GM23248 (cell line): ENCODE measurements around the gene SFXN2. TPM values are rescaled to one million over a fixed set of nuclear protein-coding genes. Genes with fewer than 3 reads are reported as not detected.

Source experiments
- DNase-seq: peaks from one replicate; pipeline ENCODE4 v3.0.0-alpha.2; 2015
- H2AFZ ChIP-seq: fragments of 200-600 bp; sonication (generic); 2 replicates; pipeline ENCODE4 v1.6.1; 2016; ENCODE audit warnings: antibody characterized with exemption
- H3F3A ChIP-seq: fragments of 200-600 bp; sonication (generic); 2 replicates; pipeline ENCODE4 v1.6.1; 2016; ENCODE audit warnings: mild to moderate bottlenecking, antibody characterized with exemption, mixed run types; ENCODE audit not compliant: insufficient read depth
- H3K27ac ChIP-seq: fragments of 200-600 bp; sonication (generic); 2 replicates; pipeline ENCODE4 v1.5.1; 2016; ENCODE audit warnings: mild to moderate bottlenecking
- H3K27me3 ChIP-seq: fragments of 200-600 bp; sonication (generic); replicated peaks from 2 replicates; pipeline ENCODE4 v1.6.1; 2016; ENCODE audit warnings: mild to moderate bottlenecking; ENCODE audit not compliant: insufficient read depth
- H3K36me3 ChIP-seq: fragments of 200-600 bp; sonication (generic); 2 replicates; pipeline ENCODE4 v1.6.1; 2016; ENCODE audit warnings: low read depth, mild to moderate bottlenecking
- H3K4me1 ChIP-seq: fragments of 200-600 bp; sonication (generic); 2 replicates; pipeline ENCODE4 v1.6.1; 2016; ENCODE audit warnings: mild to moderate bottlenecking; ENCODE audit not compliant: insufficient read depth
- H3K4me2 ChIP-seq: fragments of 200-600 bp; sonication (generic); one replicate; pipeline ENCODE4 v1.6.1; 2016; ENCODE audit warnings: mild to moderate bottlenecking; ENCODE audit not compliant: unreplicated experiment
- H3K4me3 ChIP-seq: fragments of 200-600 bp; sonication (generic); 2 replicates; pipeline ENCODE4 v1.5.1; 2016; ENCODE audit warnings: mild to moderate bottlenecking
- H3K79me2 ChIP-seq: fragments of 200-600 bp; sonication (generic); 2 replicates; pipeline ENCODE4 v1.6.1; 2016; ENCODE audit warnings: mild to moderate bottlenecking; ENCODE audit not compliant: insufficient read depth
- H3K9ac ChIP-seq: fragments of 200-600 bp; sonication (generic); 2 replicates; pipeline ENCODE4 v1.6.1; 2016; ENCODE audit warnings: mild to moderate bottlenecking
- H3K9me2 ChIP-seq: fragments of 200-600 bp; sonication (generic); 2 replicates; pipeline ENCODE4 v1.6.1; 2016; ENCODE audit warnings: mixed run types, mild to moderate bottlenecking, moderate library complexity; ENCODE audit not compliant: insufficient read depth
- H3K9me3 ChIP-seq: fragments of 200-600 bp; sonication (generic); one replicate; pipeline ENCODE4 v1.6.1; 2017; ENCODE audit warnings: low read depth
- H4K20me1 ChIP-seq: fragments of 200-600 bp; sonication (generic); 2 replicates; pipeline ENCODE4 v1.6.0; 2016; ENCODE audit not compliant: insufficient read depth
- EZH2 ChIP-seq: fragments of 200-600 bp; sonication (generic); IDR thresholded peaks from 2 replicates; pipeline ENCODE4 v1.6.1; 2018; ENCODE audit warnings: antibody characterized with exemption, mild to moderate bottlenecking; ENCODE audit not compliant: insufficient read depth, poor library complexity, severe bottlenecking
- EZH2phosphoT487 ChIP-seq: fragments of 200-600 bp; sonication (generic); IDR thresholded peaks from 2 replicates; pipeline ENCODE4 v1.6.1; 2018; ENCODE audit warnings: antibody characterized with exemption, moderate library complexity, mild to moderate bottlenecking, low read depth; ENCODE audit not compliant: insufficient read depth
- WGBS, 2 experiments: methylation state at CpG; one replicate each; pipeline ENCODE4 v1.1.6; 2015 to 2017; ENCODE audit warnings: low lambda C conversion rate in 2 of 2, low coverage in 1 of 2; ENCODE audit errors: missing lambda C conversion rate in 2 of 2; 5-methylcytosine and 5-hydroxymethylcytosine counted together
- in situ Hi-C: fragments of 300-500 bp; cut with MboI; formaldehyde crosslinking; loops from 2 replicates; pipeline ENCODE4 v1.15.0; 2020
- polyA plus RNA-seq: library from polyadenylated mRNA; unstranded; fragments of >200 nt; fragmentation: Nextera tagmentation; extraction: Ambion mirVana; gene quantifications from 2 replicates; pipeline ENCODE4 v1.2.1, GENCODE V29; 2016
- total RNA-seq: library from RNA; depleted of rRNA; stranded (reverse); fragments of >200 nt; shearing (Covaris generic); gene quantifications from 2 replicates; pipeline ENCODE4 v1.2.3, GENCODE V29; 2014

SFXN2 gene
- total and polyA plus RNA-seq, 2 experiments from 2014 or later, result 1.1 to 1.7 TPM

GRCh38 chr10:102701272-102701671 is 13.2 kb upstream of the SFXN2 start:
- in situ Hi-C loops, result no loop called here
- no peak overlapping the region for H2AFZ ChIP-seq
- peaks cover 8% of the 10 kb centered on the region for H3K4me1 ChIP-seq
- peaks cover 5% of the 10 kb centered on the region; the same call in 1 of the 2 replicates for H3K36me3 ChIP-seq
- H3K4me3 ChIP-seq, result no peak overlapping the region
- no peaks in the 10 kb centered on the region for H3K27me3 ChIP-seq
- 85 to 86% methylated on average over 3 of the region's 3 CpGs for WGBS, 2 experiments
- H4K20me1 ChIP-seq, result no peaks in the 10 kb centered on the region
- H3F3A ChIP-seq, result no peaks in the 10 kb centered on the region
- peaks cover 16% of the 10 kb centered on the region for H3K79me2 ChIP-seq
- H3K9ac ChIP-seq, result no peak overlapping the region
- H3K4me2 ChIP-seq, result no peak overlapping the region
- no peak overlapping the region for H3K27ac ChIP-seq
- H3K9me3 ChIP-seq, result no peaks in the 10 kb centered on the region
- H3K9me2 ChIP-seq, result no peaks in the 10 kb centered on the region
- DNase-seq, result no peak
- no peak for TF ChIP-seq EZH2phosphoT487
- TF ChIP-seq EZH2, result no peak

- in situ Hi-C loops, result no loop called here
- H3K27me3 ChIP-seq, result no peaks in the 10 kb centered on the region
- H3K4me2 ChIP-seq, result no peak overlapping the region
- WGBS, 2 experiments, result 98% methylated on average over 3 of the region's 3 CpGs
- H3K9ac ChIP-seq, result no peak overlapping the region
- no peak for TF ChIP-seq EZH2
- no peak for DNase-seq
- H3K9me2 ChIP-seq, result no peaks in the 10 kb centered on the region
- peaks cover 22% of the 10 kb centered on the region for H3K79me2 ChIP-seq
- H3K36me3 ChIP-seq, result peaks cover under 1% of the 10 kb centered on the region; the same call in 1 of the 2 replicates
- no peak overlapping the region for H2AFZ ChIP-seq
- H3K27ac ChIP-seq, result no peak overlapping the region
- peaks cover 8% of the 10 kb centered on the region for H3K4me1 ChIP-seq
- H4K20me1 ChIP-seq, result no peaks in the 10 kb centered on the region
- no peaks in the 10 kb centered on the region for H3K9me3 ChIP-seq
- no peaks in the 10 kb centered on the region for H3F3A ChIP-seq
- no peak overlapping the region for H3K4me3 ChIP-seq
Measured at GRCh38 chr10:102701796-102702195, 12.6 kb upstream of the SFXN2 start.

GRCh38 chr10:102702742-102703141 is 11.7 kb upstream of the SFXN2 start:
- H4K20me1 ChIP-seq, result no peaks in the 10 kb centered on the region
- H3F3A ChIP-seq, result no peaks in the 10 kb centered on the region
- TF ChIP-seq EZH2 (no peak), EZH2phosphoT487 (no peak)
- no peaks in the 10 kb centered on the region for H3K9me3 ChIP-seq
- H2AFZ ChIP-seq, result no peak overlapping the region
- H3K9me2 ChIP-seq, result no peaks in the 10 kb centered on the region
- H3K79me2 ChIP-seq, result peaks cover 31% of the 10 kb centered on the region
- no peak overlapping the region for H3K4me2 ChIP-seq
- in situ Hi-C loops, result no loop called here
- peaks cover 16% of the 10 kb centered on the region for H3K4me1 ChIP-seq
- WGBS, 2 experiments, result 73 to 77% methylated on average over 2 of the region's 2 CpGs
- H3K27ac ChIP-seq, result no peak overlapping the region
- no peaks in the 10 kb centered on the region for H3K27me3 ChIP-seq
- DNase-seq, result no peak
- no peak overlapping the region for H3K4me3 ChIP-seq
- no peaks in the 10 kb centered on the region; the same call in 1 of the 2 replicates for H3K36me3 ChIP-seq
- no peak overlapping the region for H3K9ac ChIP-seq

- Histone ChIP-seq H2AFZ (no peak overlapping the region), H3K4me1 (peaks cover 17% of the 10 kb centered on the region), H3K9me3 (no peaks in the 10 kb centered on the region), H3F3A (no peaks in the 10 kb centered on the region), H3K4me3 (no peak overlapping the region), H3K9ac (no peak overlapping the region), H3K27me3 (no peaks in the 10 kb centered on the region), H3K4me2 (no peak overlapping the region), H3K27ac (no peak overlapping the region), H4K20me1 (peaks cover under 1% of the 10 kb centered on the region; the same call in 1 of the 2 replicates), H3K9me2 (no peaks in the 10 kb centered on the region), H3K36me3 (no peaks in the 10 kb centered on the region), H3K79me2 (peaks cover 51% of the 10 kb centered on the region)
- WGBS, 2 experiments, result 63 to 65% methylated on average over 6 of the region's 6 CpGs
- TF ChIP-seq EZH2 (no peak), EZH2phosphoT487 (no peak)
- in situ Hi-C loops, result no loop called here
- peak; percentile 38 for DNase-seq
Measured at GRCh38 chr10:102704915-102705314, 9.5 kb upstream of the SFXN2 start.

GRCh38 chr10:102705531-102705930 is 8.9 kb upstream of the SFXN2 start:
- WGBS, 2 experiments, result 80 to 81% methylated on average over 2 of the region's 2 CpGs
- in situ Hi-C loops, result no loop called here
- no peak overlapping the region for H3K9ac ChIP-seq
- no peaks in the 10 kb centered on the region for H3K27me3 ChIP-seq
- H3K4me3 ChIP-seq, result no peak overlapping the region
- H2AFZ ChIP-seq, result no peak overlapping the region
- H4K20me1 ChIP-seq, result peaks cover 3% of the 10 kb centered on the region; the same call in 1 of the 2 replicates
- H3K9me3 ChIP-seq, result no peaks in the 10 kb centered on the region
- H3K9me2 ChIP-seq, result no peaks in the 10 kb centered on the region
- H3K4me2 ChIP-seq, result no peak overlapping the region
- H3K27ac ChIP-seq, result no peak overlapping the region
- no peak for DNase-seq
- TF ChIP-seq EZH2 (no peak), EZH2phosphoT487 (no peak)
- H3F3A ChIP-seq, result peaks cover 6% of the 10 kb centered on the region; the same call in 1 of the 2 replicates
- no peaks in the 10 kb centered on the region for H3K36me3 ChIP-seq
- peaks cover 57% of the 10 kb centered on the region for H3K79me2 ChIP-seq
- peaks cover 23% of the 10 kb centered on the region for H3K4me1 ChIP-seq
